HG03159 (cell line): ENCODE data around the gene EHD1.

Experiments
- ATAC-seq: cut with Tn5 transposase; IDR thresholded peaks from one replicate; pipeline ENCODE4 v1.9.1; 2021; ENCODE audit warnings: mild to moderate bottlenecking, moderate library complexity; ENCODE audit not compliant: unreplicated experiment

The EHD1 gene

DNA sequence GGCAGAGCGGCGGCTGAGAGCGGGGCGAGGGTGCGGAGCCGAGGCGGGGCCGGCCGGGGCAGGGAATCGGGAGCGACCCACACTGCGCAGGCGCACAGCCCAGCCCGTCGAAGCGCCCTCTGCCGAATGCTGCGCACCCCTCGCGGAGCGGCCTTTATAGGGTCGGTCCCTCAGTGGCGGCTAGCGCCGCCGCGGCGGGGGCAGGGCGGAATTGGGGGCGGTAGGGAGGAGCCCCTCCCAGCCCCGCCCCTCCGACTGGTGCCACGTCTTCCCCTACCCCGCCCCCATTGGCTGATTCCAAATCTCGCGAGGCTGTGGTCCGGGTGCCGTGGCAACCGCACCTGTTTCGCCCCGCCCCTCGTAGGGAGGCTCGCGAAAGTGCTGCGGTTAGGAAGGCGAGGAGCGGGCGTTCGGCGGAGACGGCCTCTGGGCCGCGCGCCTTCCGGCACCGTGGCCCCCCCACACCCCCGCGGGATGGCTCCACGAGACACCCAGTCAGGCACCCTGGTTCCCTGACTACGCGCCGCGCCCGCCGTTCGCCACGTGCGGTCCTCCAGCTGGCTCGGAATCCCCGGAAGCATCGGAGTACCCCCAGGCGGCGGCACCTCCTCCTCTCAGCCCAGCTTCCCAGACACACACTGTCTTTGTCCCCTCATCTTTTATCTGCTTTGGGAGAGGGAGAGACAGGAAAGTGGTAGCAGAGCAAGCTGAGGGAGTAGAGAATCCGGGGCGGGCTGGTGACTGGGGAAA, at the start of gene EHD1:
Gene EHD1, minus strand, starts transcription at position 128 of the 750 bp plus-strand sequence. CDS start 157 bp downstream, outside the sequence.
- peak; percentile 57 for ATAC-seq

DNA sequence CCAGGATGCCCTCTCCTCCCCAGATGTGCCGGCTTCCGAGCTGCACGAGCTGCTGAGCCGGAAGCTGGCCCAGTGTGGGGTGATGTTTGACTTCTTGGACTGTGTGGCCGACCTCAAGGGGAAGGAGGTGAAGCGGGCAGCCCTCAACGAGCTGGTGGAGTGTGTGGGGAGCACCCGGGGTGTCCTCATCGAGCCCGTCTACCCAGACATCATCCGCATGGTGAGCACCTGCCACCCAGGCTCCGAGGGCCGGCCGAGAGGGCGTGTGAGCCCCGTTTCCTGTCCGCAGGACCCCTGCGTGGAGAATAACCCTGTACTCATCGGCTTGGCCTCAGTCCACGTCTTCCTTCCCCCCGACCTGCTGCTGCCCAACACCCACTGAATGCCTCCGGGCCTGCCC, 48.3 kb upstream of the EHD1 start:
- no peak for ATAC-seq

DNA sequence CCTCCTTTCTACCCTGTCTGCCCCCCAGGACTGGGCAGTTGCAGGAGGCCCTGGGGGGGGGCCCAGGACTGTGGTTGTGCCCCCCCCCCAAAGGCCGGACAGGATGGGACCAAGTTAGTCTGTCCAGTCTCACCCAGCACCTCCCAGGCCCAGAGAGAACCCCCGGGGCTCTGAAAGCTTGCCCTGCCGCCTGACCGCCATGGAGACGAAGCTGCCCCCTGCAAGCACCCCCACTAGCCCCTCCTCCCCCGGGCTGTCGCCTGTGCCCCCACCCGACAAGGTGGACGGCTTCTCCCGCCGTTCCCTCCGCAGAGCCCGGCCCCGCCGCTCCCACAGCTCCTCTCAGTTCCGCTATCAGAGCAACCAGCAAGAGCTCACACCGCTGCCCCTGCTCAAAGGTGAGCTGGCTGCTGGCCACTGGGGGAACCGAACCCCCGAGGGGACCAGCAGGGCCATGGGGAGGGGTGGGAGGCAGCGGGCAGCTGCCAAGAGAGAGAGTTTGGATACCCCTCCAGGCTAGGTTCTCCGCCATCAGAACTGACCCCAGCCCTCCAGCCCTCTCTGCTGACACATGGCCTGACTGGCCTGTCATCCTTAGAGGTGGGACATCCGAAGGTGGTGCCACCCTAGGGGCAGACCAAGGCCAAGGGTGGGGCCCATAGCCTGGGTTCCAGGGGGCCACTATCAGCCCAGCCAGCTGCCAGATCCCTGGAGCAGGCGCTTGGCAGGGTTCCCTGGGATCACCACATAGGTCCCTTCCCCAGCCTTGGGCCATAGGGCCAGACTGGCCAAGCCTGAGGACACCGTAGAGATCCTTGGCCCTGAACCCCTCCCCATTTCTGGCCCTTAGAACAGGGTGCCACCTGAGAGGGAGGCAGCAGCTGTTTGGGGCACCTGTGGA, 47.4 kb upstream of the EHD1 start:
- ATAC-seq, result no peak

DNA sequence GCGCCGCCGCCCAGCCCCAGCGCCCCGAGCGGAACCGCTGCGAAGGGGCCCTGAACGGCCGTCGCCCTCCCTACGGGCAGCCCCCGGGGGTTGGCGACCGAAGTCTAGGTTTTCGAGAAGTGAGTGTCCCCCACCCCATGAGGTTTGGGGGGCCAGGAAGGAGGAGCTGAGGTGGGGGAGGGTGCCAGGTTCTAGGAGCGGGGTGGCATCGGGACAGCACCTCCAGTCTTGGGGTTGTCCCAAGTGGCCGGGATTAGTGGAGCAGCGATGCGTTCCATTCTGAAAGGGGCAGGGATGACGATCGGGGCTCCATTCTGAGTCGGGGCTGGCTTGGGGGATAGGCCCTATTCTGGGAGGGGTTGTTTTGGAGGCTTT, 46.5 kb upstream of the EHD1 start:
- ATAC-seq, result no peak

DNA sequence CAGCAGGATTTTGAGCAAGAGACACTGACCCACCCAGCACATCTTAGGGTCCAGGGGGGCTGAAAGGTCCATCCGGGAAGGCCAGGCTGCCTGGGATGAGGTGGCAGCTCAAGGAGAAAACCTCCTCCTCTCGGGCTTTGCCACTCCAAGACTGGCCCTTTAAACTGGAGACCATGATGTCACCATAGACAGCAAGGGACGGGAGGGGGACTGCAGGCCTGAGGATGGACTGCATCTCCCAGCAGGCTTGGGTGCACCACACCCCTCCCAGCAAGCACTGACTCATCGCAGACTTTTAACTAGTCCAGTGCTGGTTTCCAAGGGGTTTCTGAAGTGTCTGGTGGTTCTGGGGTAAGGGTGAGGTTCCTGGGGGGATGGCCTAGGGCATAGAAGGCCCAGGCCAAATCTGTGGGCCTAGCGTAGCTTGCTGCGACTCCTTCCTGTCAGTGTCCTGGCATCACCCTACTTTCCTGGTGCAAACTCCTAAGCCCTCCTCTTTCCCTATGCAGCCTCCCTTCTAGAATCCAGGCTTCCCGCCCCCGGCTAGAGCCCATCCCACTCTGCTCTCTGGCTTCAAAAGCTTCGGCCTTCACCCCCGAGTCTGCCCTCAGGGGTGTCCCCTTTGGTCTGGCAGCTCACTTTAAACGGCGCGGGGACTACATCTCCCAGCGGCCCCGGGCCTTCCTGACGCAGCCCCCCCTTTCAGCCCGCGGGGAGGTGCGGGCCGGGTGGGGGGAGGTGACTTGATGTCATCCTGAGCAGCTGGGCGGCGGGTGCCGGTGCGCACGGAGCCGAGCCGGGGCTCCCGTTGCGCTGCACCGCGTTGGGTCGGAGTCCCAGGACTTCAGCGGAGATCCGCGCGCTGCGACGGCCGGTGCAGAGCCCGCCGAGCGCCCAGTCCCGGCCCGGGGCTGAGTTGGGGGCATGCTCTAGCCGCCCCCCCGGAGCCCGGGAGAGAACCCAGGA, 45.8 kb upstream of the EHD1 start, which contains the start of gene PPP2R5B:
Gene PPP2R5B, plus strand, starts transcription at position 746 of the 966 bp plus-strand sequence. CDS start 1,046 bp downstream, outside the sequence.
- peak; percentile 79 for ATAC-seq

DNA sequence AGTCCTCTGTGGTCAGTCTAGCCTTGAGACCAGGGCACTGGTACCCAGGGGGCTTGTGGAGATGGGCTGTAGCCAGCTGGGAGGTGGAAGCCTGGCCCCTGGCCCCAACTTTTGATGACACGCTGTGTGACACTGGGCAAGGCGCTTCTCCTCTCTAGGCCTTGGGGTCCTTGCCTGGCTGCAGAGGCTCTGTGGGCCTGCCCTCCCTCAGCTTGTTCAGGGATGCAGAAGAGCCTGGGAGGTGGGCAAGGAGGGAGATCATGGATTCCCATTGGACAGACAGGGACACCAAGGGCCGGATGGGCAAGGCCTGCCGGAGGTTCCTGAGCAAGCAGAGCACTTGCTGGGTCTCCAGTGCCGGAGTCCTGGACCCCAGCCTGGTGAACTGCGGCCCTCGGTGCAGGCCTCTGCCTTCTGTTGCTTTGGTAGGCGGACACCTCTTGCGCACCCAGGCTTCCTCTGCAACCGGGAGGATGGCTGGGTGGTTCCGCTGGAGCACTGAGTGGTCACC, 44.8 kb upstream of the EHD1 start:
- ATAC-seq, result no peak

DNA sequence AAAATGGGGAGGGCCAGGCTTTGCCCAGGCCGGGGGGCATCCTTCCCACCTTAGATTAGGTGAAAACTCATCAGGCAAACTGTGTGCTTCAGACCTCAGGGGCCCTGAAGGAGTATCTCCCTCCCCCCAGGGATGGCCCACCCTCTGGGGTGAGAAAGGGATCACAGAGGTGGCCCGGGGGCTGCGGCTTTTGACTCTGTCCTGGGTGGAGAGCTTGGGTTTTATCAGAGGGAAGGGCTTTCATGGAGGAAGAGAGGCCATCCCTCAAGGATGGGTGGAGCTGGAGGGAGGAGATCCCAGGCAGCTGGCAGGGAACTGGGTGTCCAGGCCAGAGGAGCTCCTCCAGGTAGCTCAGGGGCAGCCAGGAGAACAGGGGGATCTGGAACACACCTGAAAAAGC, 43.0 kb upstream of the EHD1 start:
- ATAC-seq, result no peak

DNA sequence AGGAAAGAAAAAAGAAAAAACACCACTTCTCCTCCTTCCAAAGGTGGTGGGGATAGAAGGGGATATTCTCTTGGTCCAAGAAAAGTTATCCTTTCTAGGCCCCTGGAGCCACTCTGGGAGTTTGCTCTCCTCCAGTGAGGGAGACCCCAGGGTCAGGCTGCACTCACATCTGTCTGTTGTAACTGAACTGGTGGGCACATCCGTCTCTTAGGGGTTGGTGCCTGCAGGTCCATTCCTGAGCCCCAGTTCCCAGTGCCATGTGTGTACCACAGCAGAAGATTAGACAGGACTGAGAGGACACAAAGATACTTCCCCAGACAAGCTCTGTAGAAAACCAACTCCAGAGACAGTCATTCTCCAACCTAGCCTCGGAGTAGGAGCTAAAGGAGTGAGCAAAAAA, 41.7 kb upstream of the EHD1 start:
- ATAC-seq, result no peak

DNA sequence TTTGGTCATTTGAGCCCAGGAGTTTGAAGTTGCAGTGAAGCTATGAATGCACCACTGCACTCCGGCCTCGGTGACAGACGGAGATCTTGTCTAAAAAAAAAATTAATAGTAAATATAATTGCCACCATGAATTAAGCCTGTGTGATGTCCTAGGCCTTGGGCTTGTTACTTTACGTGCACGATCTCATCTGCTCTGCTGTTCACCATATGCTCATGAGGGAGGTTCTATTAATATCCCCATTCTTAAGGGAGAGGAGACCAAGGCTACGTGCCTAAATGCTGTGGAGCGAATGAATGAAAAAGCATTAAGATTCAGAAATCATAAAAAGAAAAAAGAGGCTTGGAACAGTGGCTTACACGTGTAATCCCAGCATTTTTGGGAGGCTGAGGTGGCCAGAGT, 41.2 kb upstream of the EHD1 start:
- ATAC-seq, result no peak

DNA sequence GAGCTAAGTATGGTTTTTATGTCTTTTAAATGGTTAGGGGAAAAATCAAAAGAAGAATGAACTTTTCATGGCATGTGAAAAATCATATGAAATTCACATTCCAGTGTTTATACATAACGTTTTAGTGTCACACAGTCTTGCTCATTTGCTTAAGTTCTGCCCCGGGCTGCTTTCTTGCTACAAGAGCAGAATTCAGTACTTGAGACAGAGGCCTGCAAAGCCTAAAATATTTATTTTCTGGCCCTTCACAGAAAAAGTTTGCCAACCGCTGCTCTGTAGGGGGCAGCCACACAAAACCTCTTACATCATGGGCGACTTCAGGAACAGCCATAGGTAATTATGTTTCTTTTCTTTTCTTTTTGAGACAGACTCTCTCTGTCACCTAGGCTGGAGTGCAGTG, 39.6 kb upstream of the EHD1 start:
- no peak for ATAC-seq

DNA sequence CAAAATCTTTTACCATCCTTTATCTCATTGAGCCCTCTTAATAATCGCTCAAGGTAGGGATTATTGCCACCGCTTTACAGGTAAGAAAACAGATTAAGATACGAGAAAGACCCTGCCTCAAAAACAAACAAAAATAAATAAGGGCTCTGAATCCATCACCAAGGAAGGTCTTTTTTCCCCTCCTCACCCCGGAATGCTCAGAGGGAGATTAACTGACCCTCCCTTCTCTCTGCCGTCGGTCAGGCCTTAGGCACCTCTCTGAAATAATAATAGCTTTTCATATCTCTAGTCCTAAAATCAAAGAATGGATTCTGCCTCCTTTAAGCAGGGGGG, 39.2 kb upstream of the EHD1 start:
- ATAC-seq, result no peak

DNA sequence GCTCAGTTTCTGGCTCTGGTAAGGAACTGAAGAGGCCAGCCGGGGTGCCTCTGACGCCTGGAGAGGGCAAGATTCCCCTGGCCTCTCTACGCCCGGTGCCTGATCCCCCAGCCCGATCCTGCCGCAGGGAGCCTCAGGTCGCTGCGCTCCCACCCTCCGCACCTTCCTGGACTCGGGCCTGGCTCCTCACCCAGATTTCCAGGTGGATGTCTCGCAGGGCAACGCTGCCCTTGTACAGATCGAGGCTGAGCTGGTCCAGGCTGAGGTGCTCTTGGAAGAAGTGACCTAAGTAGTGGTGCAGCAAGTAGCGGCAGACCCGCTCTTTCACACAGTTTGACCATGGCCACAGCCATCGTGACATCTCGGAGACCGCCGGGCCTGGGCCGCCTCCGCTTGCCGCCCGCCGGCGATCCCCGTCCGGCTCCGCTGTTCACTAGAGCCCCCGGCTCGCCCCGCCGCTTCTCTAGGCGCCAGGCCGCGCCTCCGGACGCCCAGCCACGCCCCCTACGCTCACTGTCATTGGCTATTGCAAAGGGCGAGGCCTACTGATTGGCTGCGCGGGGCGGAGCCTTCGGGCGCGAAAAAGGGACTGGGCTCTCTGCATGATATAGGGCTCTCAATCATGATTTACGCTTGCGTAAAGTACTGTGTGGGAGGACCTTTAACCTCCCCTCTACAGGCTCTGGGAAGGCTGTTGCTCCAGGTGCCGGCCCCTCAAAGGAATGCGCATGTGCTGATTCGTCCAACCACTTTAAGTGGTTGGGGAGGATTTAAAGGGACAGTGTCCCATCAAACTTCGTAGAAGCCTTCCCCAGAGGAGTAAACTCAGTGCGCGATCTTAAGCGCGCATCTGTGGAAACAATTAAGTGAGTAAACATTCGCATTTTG, 38.6 kb upstream of the EHD1 start, which contains the start of gene ATG2A:
Gene ATG2A, minus strand, starts transcription at position 435 of the 888 bp plus-strand sequence. Its CDS starts 74 bp downstream, at position 361.
- ATAC-seq, result peak; percentile 90

DNA sequence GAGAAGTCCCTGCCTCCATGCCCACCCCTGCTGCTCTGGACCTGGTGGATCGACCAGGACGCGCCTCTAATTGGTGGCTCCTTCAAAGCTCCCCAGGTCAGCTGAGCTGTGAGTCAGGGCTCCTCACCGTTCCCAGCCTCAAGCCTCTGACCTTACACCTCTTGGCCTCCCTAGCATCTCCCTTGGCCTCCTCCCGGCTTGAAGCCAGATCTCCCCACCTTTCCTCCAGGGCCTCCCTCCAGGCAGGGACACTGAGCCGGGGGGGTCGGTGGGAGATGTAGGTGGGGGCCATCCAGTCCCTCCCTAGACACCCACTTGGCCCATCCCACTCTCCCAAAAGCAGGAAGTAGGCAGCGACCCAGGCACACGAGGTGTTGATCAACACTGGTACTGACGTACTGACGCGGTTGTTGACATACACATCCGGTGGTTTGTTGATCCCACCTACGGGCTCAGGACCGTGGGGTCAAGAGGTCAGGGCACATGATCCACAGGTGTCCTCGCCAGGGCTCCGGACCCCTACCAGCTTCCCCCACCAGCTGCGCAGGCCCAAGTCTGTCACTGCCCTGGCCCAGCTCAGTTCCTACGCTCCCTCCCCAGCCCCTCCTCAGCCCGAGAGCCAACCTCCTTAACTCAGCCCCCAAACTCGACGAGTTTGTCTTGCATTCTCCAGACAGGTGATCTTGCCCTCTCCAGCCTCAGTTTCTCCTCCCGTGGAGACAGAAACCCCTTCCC, 37.8 kb upstream of the EHD1 start:
- ATAC-seq, result peak; percentile 16

DNA sequence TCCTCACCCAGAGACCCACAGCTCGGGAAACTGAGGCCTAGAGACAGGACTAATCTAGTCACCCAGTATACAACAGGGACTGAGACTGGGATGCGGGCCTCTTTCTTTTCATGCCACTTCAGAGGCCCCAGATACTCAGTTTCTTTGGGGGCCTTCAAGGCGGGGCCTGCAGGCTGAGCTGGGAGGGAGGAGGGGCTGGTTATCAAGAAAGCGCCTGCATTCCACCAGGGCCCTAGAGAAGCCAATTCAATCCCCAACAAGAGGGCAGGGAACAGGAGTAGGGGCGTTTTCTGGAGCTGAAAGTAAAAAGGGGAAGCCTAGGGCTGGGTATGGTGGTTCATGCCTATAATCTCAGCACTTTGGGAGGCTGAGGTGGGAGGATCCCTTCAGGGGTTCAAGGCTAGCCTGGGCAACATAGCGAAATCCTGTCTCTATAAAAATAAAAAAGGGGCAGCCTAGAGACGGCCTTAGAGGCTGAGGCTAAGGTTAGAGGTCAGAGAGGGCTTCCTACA, 37.0 kb upstream of the EHD1 start:
- ATAC-seq, result no peak

DNA sequence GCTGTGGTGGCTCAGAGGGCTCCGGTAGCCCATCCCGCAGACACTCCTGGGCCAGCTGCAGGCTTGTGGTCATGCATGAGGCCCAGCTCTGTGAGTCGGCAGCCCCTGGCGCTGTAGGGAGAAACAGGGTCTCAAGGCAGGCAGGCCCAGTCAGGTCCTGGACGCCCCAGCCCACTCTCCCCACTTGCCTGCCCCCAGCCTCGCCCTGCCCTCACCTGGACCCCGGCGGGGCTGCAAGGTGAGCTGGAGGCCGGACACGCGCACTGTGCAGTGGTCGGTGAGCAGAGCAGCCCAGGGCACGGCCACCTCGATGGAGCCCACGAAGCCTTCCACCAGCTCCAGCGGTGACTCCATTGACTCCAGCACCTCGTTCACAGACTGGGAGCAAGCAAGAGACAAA, 35.7 kb upstream of the EHD1 start:
- ATAC-seq, result no peak

DNA sequence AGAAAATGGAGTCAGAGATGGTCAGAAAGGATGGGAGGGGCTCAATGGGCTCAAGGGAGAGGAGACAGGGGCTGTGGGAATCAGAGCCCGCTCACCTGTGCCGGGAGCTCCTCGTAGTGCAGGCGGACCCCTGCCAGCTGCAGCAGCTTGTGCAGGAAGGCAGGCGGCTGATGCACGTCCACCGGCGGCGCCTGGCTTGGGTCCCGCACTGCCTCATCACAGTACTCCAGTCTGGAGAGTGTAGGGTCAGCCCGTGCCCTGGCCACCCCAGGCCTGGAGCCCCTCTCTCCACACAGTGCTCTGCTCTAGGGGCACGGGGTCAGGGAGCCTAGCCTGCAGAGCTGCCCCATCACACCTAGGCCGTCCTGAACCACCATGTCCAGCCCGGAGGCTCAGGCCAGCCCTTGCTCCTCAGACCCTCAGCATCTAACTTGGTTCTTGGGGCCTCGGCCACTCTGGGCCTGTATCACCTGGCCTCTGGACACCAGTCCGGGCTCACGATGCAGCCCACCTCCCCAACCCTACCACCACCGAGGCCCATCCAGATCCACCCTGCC, 34.8 kb upstream of the EHD1 start:
- no peak for ATAC-seq

DNA sequence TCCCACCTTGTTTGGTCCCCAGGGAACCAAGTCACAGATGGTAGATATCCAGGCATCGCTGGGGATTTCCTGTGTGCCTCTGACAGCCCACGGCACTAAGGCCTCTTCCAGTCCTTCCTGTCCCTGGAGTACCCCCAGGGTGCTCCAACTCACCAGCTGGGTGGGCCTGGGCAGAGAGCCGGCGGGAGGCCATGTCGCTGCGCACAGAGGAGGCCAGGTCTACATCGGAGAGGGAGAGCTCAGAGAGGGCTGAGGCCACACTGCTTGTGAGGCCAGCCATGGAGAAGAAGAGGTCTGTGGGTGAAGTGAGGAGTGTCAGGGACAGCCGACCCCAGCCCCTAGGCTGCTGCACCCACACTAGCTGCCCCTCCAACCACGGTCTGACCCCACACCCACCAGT, 33.3 kb upstream of the EHD1 start:
- ATAC-seq, result no peak

DNA sequence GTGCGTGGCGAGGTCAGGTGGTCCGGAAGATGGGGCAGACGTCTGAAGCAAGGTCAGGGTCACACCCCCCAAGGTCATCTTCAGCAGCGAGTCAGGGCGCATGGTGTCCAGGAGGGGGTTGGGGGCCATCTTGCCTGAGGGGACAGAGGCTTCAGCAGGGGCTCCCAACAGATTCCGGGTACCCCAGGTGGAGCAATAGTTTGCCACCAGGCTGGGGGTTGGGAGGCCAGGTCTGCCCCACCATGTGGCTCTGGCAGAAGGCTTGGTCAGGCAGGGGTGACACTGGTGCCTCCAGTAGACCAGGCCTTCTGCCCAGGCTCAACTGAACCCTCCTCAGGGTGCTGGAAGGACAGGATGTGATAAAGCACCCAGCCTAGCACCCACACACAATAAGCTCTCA, 32.7 kb upstream of the EHD1 start:
- no peak for ATAC-seq
